ENCODE measurements around the gene LAS1L.

DNA sequence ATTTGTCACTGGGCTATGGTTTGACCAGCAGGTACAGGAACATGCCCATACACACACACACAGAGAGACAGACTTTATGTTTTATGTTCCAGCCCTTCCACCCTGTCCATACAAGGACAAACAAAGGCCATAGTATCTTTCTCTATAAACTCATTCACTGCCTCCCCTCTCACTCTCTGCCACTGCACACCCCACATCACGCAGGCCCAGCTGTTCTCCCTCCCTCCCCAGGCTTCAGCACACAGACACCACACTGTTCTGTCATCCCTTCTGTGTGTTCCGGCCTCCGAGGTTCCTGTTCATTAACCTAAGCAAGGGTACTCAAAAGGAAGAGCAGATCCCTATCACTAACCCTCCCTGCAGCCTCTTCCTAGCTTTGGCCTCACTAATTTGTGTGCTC lies 17.8 kb downstream of the LAS1L start:
- TF ChIP-seq, protein P1, sequence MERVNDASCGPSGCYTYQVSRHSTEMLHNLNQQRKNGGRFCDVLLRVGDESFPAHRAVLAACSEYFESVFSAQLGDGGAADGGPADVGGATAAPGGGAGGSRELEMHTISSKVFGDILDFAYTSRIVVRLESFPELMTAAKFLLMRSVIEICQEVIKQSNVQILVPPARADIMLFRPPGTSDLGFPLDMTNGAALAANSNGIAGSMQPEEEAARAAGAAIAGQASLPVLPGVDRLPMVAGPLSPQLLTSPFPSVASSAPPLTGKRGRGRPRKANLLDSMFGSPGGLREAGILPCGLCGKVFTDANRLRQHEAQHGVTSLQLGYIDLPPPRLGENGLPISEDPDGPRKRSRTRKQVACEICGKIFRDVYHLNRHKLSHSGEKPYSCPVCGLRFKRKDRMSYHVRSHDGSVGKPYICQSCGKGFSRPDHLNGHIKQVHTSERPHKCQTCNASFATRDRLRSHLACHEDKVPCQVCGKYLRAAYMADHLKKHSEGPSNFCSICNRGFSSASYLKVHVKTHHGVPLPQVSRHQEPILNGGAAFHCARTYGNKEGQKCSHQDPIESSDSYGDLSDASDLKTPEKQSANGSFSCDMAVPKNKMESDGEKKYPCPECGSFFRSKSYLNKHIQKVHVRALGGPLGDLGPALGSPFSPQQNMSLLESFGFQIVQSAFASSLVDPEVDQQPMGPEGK (CRISPR knock-in tag; IDR thresholded peaks at IDR 0.05; ENCODE audit: borderline replicate concordance) = no peak
- no peak for TF ChIP-seq ARNTL (CRISPR knock-in tag; IDR thresholded peaks at IDR 0.05; ENCODE audit: borderline replicate concordance, low read depth)
- no peak for TF ChIP-seq ZFP3 (CRISPR knock-in tag; IDR thresholded peaks at IDR 0.05)
- TF ChIP-seq ZC3H10 (CRISPR knock-in tag; IDR thresholded peaks at IDR 0.05) = no peak
- TF ChIP-seq ESRRG (CRISPR knock-in tag; IDR thresholded peaks at IDR 0.05) = no peak
- TF ChIP-seq ZNF8 (CRISPR knock-in tag; IDR thresholded peaks at IDR 0.05) = no peak
